Measurements from ENCODE around the gene CACNG6.

The CACNG6 gene

DNA sequence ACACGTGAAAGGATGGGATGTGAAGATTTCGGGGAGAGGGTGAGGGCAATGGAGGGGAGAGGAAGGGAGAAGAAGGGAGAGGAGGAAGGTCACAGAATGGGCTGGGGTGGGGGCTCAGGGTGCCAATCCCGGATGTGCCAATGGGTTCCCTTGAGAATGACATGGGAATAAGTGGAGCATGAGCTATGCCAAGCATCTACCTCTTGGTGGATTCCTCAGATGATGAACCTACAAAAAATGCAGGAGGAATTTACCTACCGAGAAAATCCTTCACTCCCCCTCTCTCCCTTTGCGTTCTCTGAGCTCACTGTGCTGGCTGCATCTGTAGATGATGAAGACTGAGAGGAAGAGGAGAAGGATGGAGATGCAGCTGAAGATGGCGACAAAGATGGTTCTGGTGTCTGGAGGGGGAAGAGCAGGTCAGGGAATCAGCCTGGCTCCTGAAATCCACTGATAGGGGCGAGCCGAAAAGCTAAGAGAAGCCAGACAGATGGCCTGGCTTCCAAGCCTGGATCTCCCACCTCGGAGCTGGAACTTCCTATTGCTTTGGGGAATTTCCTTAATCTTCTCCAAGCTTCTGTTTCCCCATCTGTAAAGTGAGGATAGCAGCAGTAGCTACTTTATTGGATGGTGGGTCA is 50.7 kb downstream of the CACNG6 start:
- DNase-seq (ENCODE audit: low read depth in 1 of 2, low spot score in 1 of 2): no peak

DNA sequence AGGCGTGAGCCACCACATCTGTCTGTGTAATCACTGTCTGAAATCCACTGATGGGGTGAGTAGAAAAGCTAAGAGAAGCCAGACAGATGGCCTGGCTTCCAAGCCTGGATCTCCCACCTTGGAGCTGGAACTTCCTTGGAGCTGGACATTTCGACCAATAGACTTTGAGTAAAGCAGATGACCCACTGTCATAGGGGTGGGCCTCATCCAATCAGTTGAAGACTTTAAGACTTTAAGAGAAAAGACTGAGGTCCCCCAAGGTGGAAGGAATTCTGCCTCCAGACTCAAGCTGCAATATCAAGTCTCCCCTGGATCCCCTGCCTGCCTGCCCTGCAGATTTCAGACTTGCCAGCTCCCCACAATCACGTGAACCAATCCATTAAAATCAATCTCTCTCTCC is 51.6 kb downstream of the CACNG6 start:
- no peak for DNase-seq (ENCODE audit: low read depth in 1 of 2, low spot score in 1 of 2)

GRCh38 chr19:54045771-54046170 is 54.3 kb downstream of the CACNG6 start:
- DNase-seq (ENCODE audit: low read depth in 1 of 2, low spot score in 1 of 2): no peak

- no peak for DNase-seq (ENCODE audit: low read depth in 1 of 2, low spot score in 1 of 2)
Observed at GRCh38 chr19:54047616-54048015, 56.2 kb downstream of the CACNG6 start.
